ENCODE data around the gene PTPRG.
"Not testable (repeated sequence)": the region's sequence is repeated elsewhere in the genome, so short reads cannot be mapped to it uniquely, and the experiment has no call there.

The PTPRG gene

GRCh38 chr3:62025913-62026312 is 464.5 kb downstream of the PTPRG start:
- DNase-seq, result no peak

- DNase-seq, result no peak
Measured at GRCh38 chr3:62027241-62027640, 465.9 kb downstream of the PTPRG start.

- no peak for DNase-seq
Measured at GRCh38 chr3:62027796-62028195, 466.4 kb downstream of the PTPRG start.

GRCh38 chr3:62028236-62028635 is 466.9 kb downstream of the PTPRG start:
- DNase-seq, result no peak

- DNase-seq, result no peak
Measured at GRCh38 chr3:62032738-62033137, 471.4 kb downstream of the PTPRG start.

- DNase-seq, result no peak
Measured at GRCh38 chr3:62035402-62036057, 474.2 kb downstream of the PTPRG start.

- peak; percentile 6 for DNase-seq
Measured at GRCh38 chr3:62036726-62037125, 475.4 kb downstream of the PTPRG start.

- DNase-seq, result not testable (repeated sequence)
Measured at GRCh38 chr3:62038798-62039197, 477.4 kb downstream of the PTPRG start.

GRCh38 chr3:62039586-62039985 is 478.2 kb downstream of the PTPRG start:
- no peak for DNase-seq

- no peak for DNase-seq
Measured at GRCh38 chr3:62041681-62042080, 480.3 kb downstream of the PTPRG start.

- DNase-seq, result no peak
Measured at GRCh38 chr3:62044874-62045411, 483.6 kb downstream of the PTPRG start.

- DNase-seq, result peak; percentile 20
Measured at GRCh38 chr3:62046326-62046725, 485.0 kb downstream of the PTPRG start.

GRCh38 chr3:62048577-62048976 is 487.2 kb downstream of the PTPRG start:
- DNase-seq, result no peak

- DNase-seq, result no peak
Measured at GRCh38 chr3:62049033-62049432, 487.7 kb downstream of the PTPRG start.

- peak; percentile 17 for DNase-seq
Measured at GRCh38 chr3:62051506-62051905, 490.1 kb downstream of the PTPRG start.

- no peak for DNase-seq
Measured at GRCh38 chr3:62052331-62052730, 491.0 kb downstream of the PTPRG start.

GRCh38 chr3:62056658-62057057 is 495.3 kb downstream of the PTPRG start:
- DNase-seq, result no peak

- DNase-seq, result no peak
Measured at GRCh38 chr3:62057339-62058047, 496.1 kb downstream of the PTPRG start.

- DNase-seq, result peak; percentile 18
Measured at GRCh38 chr3:62065985-62066693, 504.8 kb downstream of the PTPRG start.

- no peak for DNase-seq
Measured at GRCh38 chr3:62068337-62068736, 507.0 kb downstream of the PTPRG start.

GRCh38 chr3:62070891-62071290 is 509.5 kb downstream of the PTPRG start:
- no peak for DNase-seq

GRCh38 chr3:62073038-62073437 is 511.7 kb downstream of the PTPRG start:
- DNase-seq, result peak; percentile 5

- no peak for DNase-seq
Measured at GRCh38 chr3:62084558-62084957, 523.2 kb downstream of the PTPRG start.

Measured in fibroblast of skin of back (primary cell).